22Rv1 (cell line): ENCODE data around the gene NUAK2.

Source experiments
- ZFX ChIP-seq: fragments of 450-650 bp; IDR thresholded peaks from 2 replicates; pipeline ENCODE4 v1.6.1; 2017; ENCODE audit warnings: antibody characterized with exemption, borderline replicate concordance
- TF ChIP-seq, protein P1 (sequence below): fragments of 450-650 bp; IDR thresholded peaks from 2 replicates; pipeline ENCODE4 v1.5.1; 2017; ENCODE audit warnings: mild to moderate bottlenecking

DNA sequence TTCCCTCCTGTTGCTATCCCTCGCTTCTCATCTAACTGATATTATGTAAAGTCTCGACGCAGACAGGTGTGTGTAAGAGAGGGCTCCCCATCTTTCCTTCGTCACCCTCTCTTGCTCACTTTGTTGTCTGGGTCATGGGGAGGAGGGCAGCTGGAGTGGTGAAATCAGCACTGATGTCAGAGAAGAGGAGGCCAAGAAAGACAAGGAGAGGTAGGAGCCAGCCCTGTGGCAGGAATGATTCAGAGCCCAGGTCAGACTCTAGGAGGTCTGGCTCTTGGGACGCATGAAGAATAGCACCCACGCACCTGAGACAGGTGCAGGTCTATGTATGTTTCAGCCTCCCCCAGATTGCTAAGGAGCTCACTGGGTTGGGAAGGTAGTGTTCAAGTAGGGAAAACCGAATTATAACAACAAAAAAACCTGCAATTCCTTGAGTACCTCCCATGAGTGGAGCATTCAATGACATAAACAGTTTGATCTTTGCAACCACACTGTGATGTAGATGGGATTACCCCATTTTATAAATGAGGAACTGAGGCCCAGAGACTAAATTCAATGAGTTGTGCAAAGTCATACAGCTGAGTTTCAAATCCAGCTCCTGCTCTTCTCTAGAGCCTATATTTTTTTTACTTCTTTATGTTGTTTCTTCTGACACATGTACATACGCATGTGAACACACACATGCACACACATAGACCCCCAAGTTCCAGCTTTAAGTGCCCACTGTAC is 10.4 kb downstream of the NUAK2 start:
- TF ChIP-seq, protein P1, sequence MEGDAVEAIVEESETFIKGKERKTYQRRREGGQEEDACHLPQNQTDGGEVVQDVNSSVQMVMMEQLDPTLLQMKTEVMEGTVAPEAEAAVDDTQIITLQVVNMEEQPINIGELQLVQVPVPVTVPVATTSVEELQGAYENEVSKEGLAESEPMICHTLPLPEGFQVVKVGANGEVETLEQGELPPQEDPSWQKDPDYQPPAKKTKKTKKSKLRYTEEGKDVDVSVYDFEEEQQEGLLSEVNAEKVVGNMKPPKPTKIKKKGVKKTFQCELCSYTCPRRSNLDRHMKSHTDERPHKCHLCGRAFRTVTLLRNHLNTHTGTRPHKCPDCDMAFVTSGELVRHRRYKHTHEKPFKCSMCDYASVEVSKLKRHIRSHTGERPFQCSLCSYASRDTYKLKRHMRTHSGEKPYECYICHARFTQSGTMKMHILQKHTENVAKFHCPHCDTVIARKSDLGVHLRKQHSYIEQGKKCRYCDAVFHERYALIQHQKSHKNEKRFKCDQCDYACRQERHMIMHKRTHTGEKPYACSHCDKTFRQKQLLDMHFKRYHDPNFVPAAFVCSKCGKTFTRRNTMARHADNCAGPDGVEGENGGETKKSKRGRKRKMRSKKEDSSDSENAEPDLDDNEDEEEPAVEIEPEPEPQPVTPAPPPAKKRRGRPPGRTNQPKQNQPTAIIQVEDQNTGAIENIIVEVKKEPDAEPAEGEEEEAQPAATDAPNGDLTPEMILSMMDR: no peak
- no peak for TF ChIP-seq ZFX
